GM18498 (cell line): ENCODE measurements around the gene TRAK2.
"Not testable (repeated sequence)": the region's sequence is repeated elsewhere in the genome, so short reads cannot be mapped to it uniquely, and the experiment has no call there.

Source experiments
- ATAC-seq: cut with Tn5 transposase; IDR thresholded peaks from one replicate; pipeline ENCODE4 v1.9.1; 2021; ENCODE audit warnings: mild to moderate bottlenecking, moderate library complexity; ENCODE audit not compliant: unreplicated experiment

The TRAK2 gene, protein sequence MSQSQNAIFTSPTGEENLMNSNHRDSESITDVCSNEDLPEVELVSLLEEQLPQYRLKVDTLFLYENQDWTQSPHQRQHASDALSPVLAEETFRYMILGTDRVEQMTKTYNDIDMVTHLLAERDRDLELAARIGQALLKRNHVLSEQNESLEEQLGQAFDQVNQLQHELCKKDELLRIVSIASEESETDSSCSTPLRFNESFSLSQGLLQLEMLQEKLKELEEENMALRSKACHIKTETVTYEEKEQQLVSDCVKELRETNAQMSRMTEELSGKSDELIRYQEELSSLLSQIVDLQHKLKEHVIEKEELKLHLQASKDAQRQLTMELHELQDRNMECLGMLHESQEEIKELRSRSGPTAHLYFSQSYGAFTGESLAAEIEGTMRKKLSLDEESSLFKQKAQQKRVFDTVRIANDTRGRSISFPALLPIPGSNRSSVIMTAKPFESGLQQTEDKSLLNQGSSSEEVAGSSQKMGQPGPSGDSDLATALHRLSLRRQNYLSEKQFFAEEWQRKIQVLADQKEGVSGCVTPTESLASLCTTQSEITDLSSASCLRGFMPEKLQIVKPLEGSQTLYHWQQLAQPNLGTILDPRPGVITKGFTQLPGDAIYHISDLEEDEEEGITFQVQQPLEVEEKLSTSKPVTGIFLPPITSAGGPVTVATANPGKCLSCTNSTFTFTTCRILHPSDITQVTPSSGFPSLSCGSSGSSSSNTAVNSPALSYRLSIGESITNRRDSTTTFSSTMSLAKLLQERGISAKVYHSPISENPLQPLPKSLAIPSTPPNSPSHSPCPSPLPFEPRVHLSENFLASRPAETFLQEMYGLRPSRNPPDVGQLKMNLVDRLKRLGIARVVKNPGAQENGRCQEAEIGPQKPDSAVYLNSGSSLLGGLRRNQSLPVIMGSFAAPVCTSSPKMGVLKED

DNA sequence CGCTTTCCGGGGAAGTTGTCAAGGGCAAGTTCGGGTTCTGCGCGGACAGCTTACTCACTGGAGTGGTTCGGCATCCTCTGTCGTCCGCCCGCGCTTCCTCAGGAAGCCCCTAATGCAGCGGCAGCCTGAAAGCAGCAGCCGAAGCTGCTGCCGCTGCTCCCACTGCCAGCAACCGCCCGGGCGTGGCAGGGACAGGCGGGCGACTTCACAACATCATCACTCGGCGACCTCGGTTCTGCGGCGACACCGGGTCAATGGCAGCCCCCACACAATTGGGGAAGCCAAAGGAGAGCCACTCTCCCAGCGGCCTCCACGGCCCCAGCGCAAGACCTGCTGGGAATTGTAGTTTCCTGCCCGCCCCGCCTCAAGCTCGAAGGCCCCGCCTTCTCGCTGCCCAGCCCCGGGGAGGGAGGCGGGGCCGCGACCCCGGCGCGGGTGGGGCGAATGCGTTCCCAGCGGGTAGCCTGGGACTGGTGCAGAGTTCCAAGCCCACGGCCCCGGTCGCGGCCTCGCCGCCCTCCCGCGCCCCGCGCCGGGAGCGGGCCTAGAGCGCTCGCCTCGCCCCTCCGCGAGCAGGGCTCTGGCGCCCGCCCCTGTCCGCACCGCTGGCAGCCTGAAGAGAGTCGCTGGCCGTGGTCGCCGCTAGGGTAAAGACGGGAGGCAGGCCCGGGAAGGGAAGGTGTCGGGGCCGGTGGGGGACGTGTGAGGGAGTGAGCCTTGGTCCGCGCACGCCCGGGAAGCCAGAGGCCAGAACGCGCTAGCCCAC, at the start of gene TRAK2, which contains the start of gene STRADB:
TRAK2 (minus strand) TSS at position 167 of the 766 bp plus-strand sequence. CDS start 30,951 bp downstream, outside the sequence.
STRADB (plus strand) TSS at position 449 of the 766 bp plus-strand sequence. CDS start 3,101 bp downstream, outside the sequence.
- peak; percentile 96 for ATAC-seq

GRCh38 chr2:201500534-201500933, 49.3 kb upstream of the TRAK2 start:
- no peak for ATAC-seq

DNA sequence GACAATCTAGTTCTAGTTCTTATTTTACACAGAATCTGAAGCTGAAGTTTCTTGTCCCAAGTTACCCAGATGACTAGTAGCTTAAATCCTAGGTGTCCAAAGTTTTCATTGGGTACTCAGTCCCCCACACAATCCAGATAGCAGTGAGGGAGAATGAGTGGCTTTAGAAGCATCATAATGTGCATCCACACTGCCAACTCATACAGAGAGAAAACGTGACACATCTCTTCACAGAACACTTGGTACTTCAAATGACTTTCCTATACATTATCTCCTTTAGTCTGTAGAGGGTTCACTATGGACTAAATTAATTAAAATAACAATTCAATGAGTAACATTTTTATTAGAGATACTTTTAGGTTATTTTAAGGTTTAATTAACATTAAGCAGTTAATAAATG, 45.5 kb upstream of the TRAK2 start:
- ATAC-seq, result no peak

DNA sequence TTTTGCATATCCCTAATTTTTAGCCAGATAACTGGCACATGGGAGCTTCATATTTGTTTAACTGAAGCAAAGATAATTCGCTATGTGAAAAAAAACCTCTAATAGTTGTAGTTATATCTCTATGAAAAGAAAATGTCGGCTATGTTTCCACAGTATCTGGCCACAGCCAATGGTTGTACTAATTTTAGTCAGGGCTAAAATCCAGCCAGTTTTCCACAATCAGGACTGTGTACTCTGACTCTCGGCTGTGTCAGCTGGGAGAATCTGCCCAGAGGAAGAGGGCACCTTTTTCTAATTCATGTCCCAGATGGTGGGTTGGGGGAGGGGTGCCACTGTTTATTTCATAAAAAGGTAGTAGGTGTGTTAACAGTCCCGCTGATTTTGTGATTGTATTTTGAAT, 39.0 kb upstream of the TRAK2 start:
- ATAC-seq, result no peak

GRCh38 chr2:201484805-201485204, 33.5 kb upstream of the TRAK2 start:
- no peak for ATAC-seq

GRCh38 chr2:201483758-201484157, 32.5 kb upstream of the TRAK2 start:
- ATAC-seq, result not testable (repeated sequence)

- no peak for ATAC-seq
Measured at GRCh38 chr2:201483342-201483741, 32.1 kb upstream of the TRAK2 start.

GRCh38 chr2:201482543-201482942, 31.3 kb upstream of the TRAK2 start:
- no peak for ATAC-seq

GRCh38 chr2:201472411-201472810, 21.2 kb upstream of the TRAK2 start:
- ATAC-seq, result no peak

- no peak for ATAC-seq
Measured at GRCh38 chr2:201471732-201472393, 20.6 kb upstream of the TRAK2 start.

DNA sequence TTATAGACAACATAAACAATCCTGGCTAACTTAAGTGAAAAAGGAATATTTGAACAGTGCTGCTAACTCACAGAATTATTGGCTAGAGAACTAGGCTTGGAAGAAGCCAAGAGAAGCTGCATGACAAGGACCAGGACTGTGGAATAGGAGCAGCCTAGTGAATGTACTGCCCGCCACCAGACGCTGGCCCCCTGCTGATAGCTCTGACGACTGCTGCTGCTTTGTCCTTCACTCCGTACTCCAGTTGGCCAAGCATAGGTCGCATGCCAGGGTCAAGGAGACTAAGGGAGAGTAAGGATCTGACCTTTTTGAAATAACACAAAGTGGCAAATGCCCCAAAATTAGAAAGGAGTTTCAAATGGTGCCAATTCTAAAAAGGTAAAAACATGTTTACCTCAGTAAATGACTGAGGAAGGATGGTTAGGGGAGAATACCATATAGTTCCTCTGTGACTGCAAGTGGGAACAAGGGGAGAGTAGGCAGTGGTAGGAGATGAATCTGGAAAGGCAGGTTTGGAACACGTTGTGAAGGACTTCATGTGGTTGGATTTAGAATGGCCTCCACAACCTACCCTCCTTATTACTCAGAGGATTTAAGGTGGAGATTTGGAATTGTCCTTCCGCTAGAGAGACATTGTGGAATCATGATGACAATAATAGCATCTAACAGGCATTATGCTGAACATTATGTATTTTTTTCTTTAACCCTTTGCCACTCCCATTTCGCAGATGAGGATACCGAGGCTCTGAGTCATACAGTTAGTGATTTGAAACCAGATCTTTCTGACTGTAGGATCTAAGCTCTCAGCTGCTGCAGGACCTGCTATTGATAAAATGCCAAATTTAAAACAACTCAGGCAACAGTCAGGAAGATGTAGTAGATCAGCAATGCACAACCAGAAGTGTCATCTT, 19.8 kb upstream of the TRAK2 start:
- no peak for ATAC-seq

DNA sequence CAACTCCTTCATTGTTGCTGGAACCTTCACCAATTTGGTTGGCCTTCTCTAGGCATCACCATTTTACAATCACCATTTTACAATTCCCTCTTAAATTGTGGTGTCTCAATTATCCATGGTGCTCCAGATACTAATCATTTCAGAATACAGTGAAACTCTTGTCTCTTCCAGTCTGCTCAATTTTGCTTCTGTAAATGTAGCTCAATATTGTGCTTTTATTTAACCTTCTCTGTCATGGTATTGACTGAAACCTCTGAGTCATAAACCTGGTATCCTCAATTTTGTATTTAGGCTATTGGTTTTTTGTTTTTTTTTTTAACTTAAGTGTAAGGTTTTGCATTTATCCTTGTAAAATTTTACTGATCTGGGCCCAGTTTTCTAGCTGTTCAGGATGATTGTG, 16.4 kb upstream of the TRAK2 start:
- no peak for ATAC-seq

DNA sequence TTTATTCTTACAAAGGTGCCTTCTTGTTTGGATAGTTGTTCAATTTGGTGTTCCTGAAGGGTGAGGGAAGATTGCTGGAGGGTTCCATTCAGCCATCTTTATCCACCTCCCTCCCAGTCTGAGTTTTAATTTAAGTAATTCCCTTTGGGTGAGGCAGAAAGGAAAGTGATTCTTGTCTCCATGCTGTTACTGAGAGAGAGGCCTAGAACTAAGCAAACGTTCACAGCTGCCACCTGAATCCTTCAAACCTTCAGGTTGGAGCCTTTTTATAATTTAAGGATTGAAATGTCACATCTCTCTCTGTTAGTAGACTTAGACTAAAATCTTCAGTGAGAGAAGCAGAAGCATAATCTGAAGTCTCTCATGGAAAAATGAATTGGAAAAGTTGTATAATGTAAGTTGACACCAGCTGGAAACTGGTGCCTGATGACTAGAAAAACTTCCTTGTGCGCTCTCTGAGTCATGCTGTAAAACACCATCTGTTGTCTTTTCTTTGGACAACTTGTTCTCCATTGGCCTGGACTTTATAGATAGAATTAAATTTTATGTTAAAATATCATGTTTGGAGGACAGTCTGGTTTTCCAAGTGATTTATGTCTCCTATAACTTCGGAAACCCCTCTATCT, 14.9 kb upstream of the TRAK2 start:
- no peak for ATAC-seq

DNA sequence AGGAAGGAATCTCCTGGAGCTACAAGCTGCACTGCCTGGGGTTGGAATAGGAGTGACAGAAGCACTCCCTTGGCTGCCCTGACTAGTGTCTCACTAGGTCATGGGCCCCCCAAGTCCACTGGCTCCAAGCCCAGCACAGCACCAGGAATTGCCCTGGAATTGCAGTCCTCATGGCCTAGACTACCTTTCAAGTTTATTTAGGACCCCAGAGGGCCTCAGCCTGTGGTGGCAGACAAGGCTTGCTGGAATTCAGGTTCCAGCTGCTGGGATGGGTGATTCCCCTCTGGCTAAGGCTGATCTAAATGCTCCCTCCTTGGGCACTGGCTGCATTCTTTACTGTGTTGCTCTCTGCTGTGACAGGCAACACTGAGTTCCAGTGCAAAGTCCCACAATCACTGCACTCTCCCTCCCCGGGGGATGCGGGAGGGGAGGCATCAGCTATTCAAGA, 14.3 kb upstream of the TRAK2 start:
- no peak for ATAC-seq

GRCh38 chr2:201464547-201464946, 13.3 kb upstream of the TRAK2 start:
- ATAC-seq, result no peak

GRCh38 chr2:201460532-201460931, 9.3 kb upstream of the TRAK2 start:
- ATAC-seq, result no peak

DNA sequence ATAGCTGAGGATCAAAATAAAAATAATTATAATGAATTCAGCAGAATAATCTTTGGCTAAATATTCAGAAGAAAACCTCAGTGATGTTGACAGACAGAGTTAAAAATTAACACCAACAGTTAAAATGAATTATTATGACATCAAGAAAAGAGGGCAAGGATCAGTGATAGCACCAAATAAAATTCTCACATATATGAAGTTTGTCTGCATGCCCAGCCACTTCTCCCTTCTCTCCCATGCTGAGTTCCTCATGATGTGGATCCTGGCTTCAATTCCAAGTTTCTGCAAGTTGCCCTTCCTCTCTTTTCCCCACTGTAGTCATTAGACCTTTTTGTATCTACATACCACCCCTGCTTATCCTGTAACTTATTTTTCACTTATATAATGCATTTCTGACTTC, 7.1 kb upstream of the TRAK2 start:
- no peak for ATAC-seq

DNA sequence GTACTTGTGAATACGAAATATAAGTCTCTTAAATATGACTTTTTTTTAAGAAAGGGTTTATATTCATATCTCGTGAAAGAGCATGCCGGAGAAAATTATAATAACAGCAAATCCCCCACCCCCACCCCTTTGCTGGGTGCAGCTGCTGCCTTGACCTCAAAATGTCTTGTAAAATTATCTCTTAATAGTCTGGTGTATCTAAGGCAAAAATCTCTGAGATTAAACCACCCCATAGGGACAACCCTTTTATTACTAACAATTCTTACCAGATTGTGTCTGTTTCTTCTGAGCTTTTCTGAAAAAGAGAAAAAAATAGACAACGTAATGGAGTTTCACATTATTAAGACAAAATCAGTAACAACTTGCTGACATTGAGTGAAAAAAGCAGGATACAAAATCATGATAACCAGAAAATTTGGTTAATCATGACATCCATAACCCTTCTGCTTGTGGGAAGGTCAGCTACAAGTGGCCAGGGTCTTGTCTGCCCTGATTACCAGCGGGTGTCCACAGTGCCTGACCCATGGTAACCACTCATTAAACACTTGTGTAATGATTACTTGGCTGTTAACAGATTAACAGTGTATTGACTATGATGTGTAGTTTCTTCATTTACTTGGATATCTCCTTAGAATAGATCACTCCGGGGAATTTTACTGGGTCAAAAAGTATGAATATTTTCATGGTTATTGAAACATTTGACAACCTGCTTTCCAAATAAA, 1.8 kb upstream of the TRAK2 start:
- ATAC-seq, result no peak
